Measurements from ENCODE around the gene KISS1R. TPM values are rescaled to one million over a fixed set of nuclear protein-coding genes. Genes with fewer than 3 reads are reported as not detected.
"Not testable (repeated sequence)": the region's sequence is repeated elsewhere in the genome, so short reads cannot be mapped to it uniquely, and the experiment has no call there.

Gene KISS1R
- total RNA-seq, 3 donors from 2014 or later: 2.9 to 5.1 (median 3.3) TPM

DNA sequence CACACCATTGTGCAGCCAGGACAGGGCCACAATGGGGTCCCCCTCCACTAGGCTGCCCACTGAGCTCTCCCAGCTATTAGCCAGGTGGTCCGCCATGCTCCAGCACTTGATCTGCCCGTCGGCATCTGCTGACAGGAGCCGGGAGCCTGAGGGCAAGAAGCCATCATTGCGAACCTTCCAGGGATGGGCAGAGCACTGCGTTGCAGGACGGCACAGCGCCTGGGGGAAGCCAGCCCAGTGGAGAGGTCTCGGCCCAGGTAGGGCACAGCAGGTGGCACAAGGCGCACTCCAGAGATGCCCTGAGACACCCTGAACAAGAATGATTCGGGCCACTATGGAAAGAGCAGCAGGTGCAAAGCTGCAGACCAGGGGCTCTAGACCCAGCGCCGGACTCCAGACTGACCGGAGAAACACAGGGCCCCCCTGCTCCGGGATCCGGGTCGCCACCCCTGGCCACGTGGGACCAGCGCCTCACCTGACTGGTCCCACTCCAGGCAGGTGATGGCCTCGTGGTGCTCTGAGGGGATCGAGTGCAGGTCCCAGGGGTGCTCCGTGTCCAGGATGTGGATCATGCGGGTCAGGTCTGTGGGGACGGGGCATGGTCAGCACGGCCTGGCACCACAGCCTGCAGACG, 27.4 kb upstream of the KISS1R start:
- H3K36me3 Mint-ChIP-seq (ENCODE audit: insufficient read depth): no peaks in the 10 kb centered on the region
- no peaks in the 10 kb centered on the region for H3K27me3 Mint-ChIP-seq (ENCODE audit: low read depth)
- no peak overlapping the region for H3K4me3 Mint-ChIP-seq
- H3K4me1 Mint-ChIP-seq (ENCODE audit: low read depth): peaks cover 30% of the 10 kb centered on the region
- H3K9me3 Mint-ChIP-seq: no peaks in the 10 kb centered on the region
- ATAC-seq (no peak), DNase-seq (no peak)

DNA sequence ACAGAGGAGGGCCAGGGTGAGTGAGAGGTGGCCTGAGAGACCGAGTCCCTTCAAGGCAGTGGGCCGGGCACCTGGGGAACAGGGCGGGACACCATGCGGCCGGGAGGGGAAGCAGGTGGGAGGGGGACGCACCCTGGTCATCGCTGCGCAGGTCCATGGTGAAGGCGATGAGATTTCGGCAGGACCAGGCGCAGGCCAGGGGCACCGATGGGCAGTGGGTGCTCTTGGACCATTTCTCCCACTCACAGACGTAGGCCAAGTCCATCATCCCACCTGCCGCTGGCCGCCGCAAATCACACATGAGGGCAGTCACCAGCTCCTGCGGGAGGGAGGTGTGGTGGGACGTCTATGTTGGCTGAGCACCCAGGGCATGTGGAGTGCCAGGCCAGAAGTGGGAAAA, 26.3 kb upstream of the KISS1R start:
- Mint-ChIP-seq H3K36me3 (ENCODE audit: insufficient read depth) (no peaks in the 10 kb centered on the region), H3K27me3 (ENCODE audit: low read depth) (no peaks in the 10 kb centered on the region), H3K4me3 (peak overlapping the region; percentile 64), H3K9me3 (no peaks in the 10 kb centered on the region), H3K4me1 (ENCODE audit: low read depth) (peaks cover 30% of the 10 kb centered on the region)
- DNase-seq (no peak), ATAC-seq (no peak)

DNA sequence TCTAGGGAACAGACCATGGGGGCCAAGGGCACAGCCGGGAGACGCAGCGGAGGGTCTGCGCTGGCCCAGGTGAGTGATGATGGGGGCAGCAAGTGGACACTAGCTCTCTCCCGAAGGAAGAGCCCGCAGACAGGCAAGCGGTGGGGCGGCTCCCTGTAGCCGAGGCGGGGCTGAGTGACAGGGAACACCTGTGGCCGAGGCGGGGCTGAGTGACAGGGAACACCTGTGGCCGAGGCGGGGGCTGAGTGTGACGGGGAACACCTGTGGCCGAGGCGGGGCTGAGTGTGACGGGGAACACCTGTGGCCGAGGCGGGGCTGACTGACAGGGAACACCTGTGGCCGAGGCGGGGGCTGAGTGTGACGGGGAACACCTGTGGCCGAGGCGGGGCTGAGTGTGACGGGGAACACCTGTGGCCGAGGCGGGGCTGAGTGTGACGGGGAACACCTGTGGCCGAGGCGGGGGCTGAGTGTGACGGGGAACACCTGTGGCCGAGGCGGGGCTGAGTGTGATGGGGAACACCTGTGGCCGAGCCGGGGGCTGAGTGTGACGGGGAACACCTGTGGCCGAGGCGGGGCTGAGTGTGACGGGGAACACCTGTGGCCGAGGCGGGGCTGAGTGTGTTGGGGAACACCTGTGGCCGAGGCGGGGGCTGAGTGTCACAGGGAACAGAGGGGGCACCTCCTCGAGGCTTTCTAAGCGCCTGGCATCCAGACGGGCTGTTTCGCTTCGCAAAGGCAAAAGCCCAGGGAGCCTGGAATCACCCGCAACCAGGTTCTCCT, 25.5 kb upstream of the KISS1R start:
- H3K27me3 Mint-ChIP-seq (ENCODE audit: low read depth); DNase-seq; ATAC-seq; H3K36me3 Mint-ChIP-seq (ENCODE audit: insufficient read depth); H3K9me3 Mint-ChIP-seq: not testable (repeated sequence)
- Mint-ChIP-seq H3K4me1 (ENCODE audit: low read depth) (peaks cover 30% of the 10 kb centered on the region), H3K4me3 (peak overlapping the region; percentile 84)

DNA sequence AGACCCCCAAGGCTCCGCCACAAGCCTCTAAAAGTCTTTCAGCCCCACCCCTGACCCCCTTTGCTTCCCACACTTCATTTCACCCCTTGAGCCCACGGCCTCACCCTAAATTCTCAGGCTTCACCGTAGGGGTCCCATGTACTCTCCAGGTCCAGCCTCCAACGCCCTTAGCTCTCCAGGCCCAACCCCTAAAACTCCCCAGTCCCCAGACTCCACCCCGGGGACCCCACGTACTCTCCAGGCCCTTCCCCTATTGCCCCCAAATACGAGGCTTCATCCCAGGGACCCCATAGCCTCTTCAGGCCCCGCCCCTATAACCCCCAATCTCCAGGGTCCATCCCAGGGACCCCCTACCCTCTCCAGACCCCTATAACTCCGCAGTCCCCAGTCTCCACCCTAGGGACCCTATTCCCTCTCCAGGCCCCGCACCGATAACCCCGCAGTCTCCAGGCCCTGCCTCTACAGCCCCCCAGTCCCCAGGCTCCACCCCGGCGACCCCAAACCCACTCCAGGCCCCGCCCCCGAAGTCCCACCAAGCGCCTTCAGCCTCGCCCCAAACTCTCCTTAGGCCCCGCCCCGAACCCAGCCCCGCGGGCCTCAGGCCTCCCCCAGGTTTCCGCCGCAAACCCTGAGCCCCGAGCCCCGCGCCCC, 24.8 kb upstream of the KISS1R start:
- peaks cover 8% of the 10 kb centered on the region for H3K36me3 Mint-ChIP-seq (ENCODE audit: insufficient read depth)

GRCh38 chr19:892894-893689, 24.0 kb upstream of the KISS1R start, which contains the start of the genes MED16 and RNU6-9:
Gene MED16, minus strand, starts transcription at chr19:893187. Its CDS starts 2,056 bp downstream, at chr19:891131.
Gene RNU6-9, plus strand, starts transcription at chr19:893484.
- H3K36me3 Mint-ChIP-seq (ENCODE audit: insufficient read depth): peaks cover 10% of the 10 kb centered on the region
- peaks cover 22% of the 10 kb centered on the region for H3K4me1 Mint-ChIP-seq (ENCODE audit: low read depth)
- H3K27me3 Mint-ChIP-seq (ENCODE audit: low read depth): no peaks in the 10 kb centered on the region
- H3K4me3 Mint-ChIP-seq: peak within 1 kb of the TSS; percentile 90
- DNase-seq (peak; percentile 88), ATAC-seq (peak; percentile 93 to 94)
- H3K9me3 Mint-ChIP-seq: no peaks in the 10 kb centered on the region

More for the DNA sequence above, 24.8 kb upstream of the KISS1R start:
- DNase-seq (no peak), ATAC-seq (peak; percentile 27 to 38)
- Mint-ChIP-seq H3K9me3 (no peaks in the 10 kb centered on the region), H3K27me3 (ENCODE audit: low read depth) (no peaks in the 10 kb centered on the region), H3K4me1 (ENCODE audit: low read depth) (peaks cover 28% of the 10 kb centered on the region), H3K4me3 (peak overlapping the region; percentile 84)

- Mint-ChIP-seq H3K9me3 (no peaks in the 10 kb centered on the region), H3K4me3 (no peak overlapping the region), H3K27me3 (ENCODE audit: low read depth) (no peaks in the 10 kb centered on the region), H3K36me3 (ENCODE audit: insufficient read depth) (peaks cover 10% of the 10 kb centered on the region), H3K4me1 (ENCODE audit: low read depth) (peaks cover 17% of the 10 kb centered on the region)
- no peak for DNase-seq
- no peak for ATAC-seq
These were observed 20.7 kb upstream of the KISS1R start for GRCh38 chr19:896434-896833.

- DNase-seq (no peak), ATAC-seq (no peak)
- peaks cover 10% of the 10 kb centered on the region for H3K36me3 Mint-ChIP-seq (ENCODE audit: insufficient read depth)
- H3K4me3 Mint-ChIP-seq: no peak overlapping the region
- peaks cover 18% of the 10 kb centered on the region for H3K4me1 Mint-ChIP-seq (ENCODE audit: low read depth)
- no peaks in the 10 kb centered on the region for H3K27me3 Mint-ChIP-seq (ENCODE audit: low read depth)
- H3K9me3 Mint-ChIP-seq: no peaks in the 10 kb centered on the region
These were observed 20.1 kb upstream of the KISS1R start for GRCh38 chr19:896999-897398.

- peaks cover 10% of the 10 kb centered on the region for H3K36me3 Mint-ChIP-seq (ENCODE audit: insufficient read depth)
- ATAC-seq (no peak), DNase-seq (no peak)
- peaks cover 18% of the 10 kb centered on the region for H3K4me1 Mint-ChIP-seq (ENCODE audit: low read depth)
- no peaks in the 10 kb centered on the region for H3K9me3 Mint-ChIP-seq
- no peak overlapping the region for H3K4me3 Mint-ChIP-seq
- H3K27me3 Mint-ChIP-seq (ENCODE audit: low read depth): no peaks in the 10 kb centered on the region
These were observed 19.6 kb upstream of the KISS1R start for GRCh38 chr19:897442-898039.

DNA sequence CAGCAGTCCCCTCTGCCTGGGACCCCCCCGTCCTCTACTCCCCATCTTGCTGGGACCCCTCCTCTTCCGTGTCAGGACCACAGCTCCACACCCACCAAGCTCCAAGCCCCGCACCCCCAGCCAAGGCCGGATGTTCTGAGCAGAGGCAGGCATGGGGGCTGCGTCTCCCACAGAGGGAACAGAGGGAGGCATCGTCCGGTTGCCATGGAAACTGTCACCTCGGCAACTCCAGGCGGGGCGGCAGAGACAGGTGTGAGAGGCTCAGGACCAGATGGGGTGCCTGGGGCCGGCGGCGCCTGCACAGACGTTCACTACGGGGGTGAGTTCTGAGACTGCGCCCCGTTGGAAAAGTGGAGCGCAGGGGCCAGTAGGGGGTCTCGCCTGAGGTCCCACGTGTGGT, 18.5 kb upstream of the KISS1R start:
- H3K36me3 Mint-ChIP-seq (ENCODE audit: insufficient read depth): peaks cover 10% of the 10 kb centered on the region
- H3K4me1 Mint-ChIP-seq (ENCODE audit: low read depth): peaks cover 17% of the 10 kb centered on the region
- no peaks in the 10 kb centered on the region for H3K27me3 Mint-ChIP-seq (ENCODE audit: low read depth)
- DNase-seq: no peak
- no peak for ATAC-seq
- no peaks in the 10 kb centered on the region for H3K9me3 Mint-ChIP-seq
- H3K4me3 Mint-ChIP-seq: no peak overlapping the region

DNA sequence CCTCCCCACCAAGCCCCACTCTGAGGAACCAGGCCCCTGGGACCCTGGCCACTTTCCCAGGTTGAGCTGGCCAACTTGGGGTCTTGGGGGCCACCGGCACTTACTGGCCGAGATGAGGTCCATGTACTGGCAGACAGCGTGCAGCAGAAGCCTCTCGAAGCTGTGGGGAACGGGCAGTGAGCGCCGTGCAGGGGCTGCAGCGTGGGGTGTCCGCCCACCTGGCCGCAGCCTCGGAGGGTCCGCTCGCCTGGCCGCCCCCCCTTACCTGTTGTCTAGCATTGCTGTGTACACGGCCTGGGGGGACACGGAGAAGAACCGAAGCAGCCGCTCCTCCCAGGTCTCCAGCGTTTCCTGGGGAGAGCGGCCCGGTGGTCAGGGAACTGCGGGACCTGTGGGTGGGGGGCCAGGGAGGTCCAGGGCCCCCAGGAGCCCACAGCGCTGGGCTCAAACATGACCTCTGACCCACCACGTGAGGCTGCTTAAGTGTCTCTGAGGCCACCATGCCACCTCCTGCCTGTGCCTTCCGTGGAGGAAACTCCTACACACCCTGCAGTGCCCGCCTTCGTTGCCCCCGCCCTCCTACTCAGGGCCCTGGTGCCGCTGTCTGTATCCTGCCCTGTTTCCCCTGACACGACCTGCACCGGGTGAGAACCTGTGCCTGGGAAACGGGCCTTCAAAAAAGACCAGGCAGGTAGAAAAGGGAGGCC, 17.6 kb upstream of the KISS1R start:
- H3K4me3 Mint-ChIP-seq: no peak overlapping the region
- no peak for DNase-seq
- ATAC-seq: no peak
- H3K9me3 Mint-ChIP-seq: no peaks in the 10 kb centered on the region
- H3K36me3 Mint-ChIP-seq (ENCODE audit: insufficient read depth): peaks cover 10% of the 10 kb centered on the region
- peaks cover 20% of the 10 kb centered on the region for H3K4me1 Mint-ChIP-seq (ENCODE audit: low read depth)
- H3K27me3 Mint-ChIP-seq (ENCODE audit: low read depth): no peaks in the 10 kb centered on the region

DNA sequence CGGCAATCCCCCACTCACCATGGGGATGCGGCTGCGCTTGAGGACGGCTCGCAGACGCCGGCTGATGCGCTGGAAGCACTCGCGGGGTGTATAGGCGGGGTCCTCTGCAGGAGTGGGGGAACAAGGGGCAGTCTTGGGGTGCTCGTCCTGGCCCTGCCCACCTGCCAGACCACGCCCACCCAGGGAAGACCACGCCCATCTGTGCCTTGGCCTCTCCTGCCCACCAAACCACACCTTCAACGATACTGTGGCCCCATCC, 17.2 kb upstream of the KISS1R start:
- no peaks in the 10 kb centered on the region for H3K9me3 Mint-ChIP-seq
- DNase-seq: no peak
- H3K36me3 Mint-ChIP-seq (ENCODE audit: insufficient read depth): peaks cover 10% of the 10 kb centered on the region
- peaks cover 21% of the 10 kb centered on the region for H3K4me1 Mint-ChIP-seq (ENCODE audit: low read depth)
- ATAC-seq: peak; percentile 14 to 27
- H3K27me3 Mint-ChIP-seq (ENCODE audit: low read depth): no peaks in the 10 kb centered on the region
- no peak overlapping the region for H3K4me3 Mint-ChIP-seq

GRCh38 chr19:900302-901111, 16.6 kb upstream of the KISS1R start:
- peaks cover 10% of the 10 kb centered on the region for H3K36me3 Mint-ChIP-seq (ENCODE audit: insufficient read depth)
- peaks cover 25% of the 10 kb centered on the region for H3K4me1 Mint-ChIP-seq (ENCODE audit: low read depth)
- no peaks in the 10 kb centered on the region for H3K9me3 Mint-ChIP-seq
- H3K4me3 Mint-ChIP-seq: no peak overlapping the region
- ATAC-seq: peak; percentile 52 to 53
- DNase-seq: no peak
- no peaks in the 10 kb centered on the region for H3K27me3 Mint-ChIP-seq (ENCODE audit: low read depth)

Measured in activated T-cell treated with anti-CD3 and anti-CD28 coated beads, Interleukin-2, amount 50 U/mL, for 4 hours (primary cell).